Hematopoietic multipotent progenitor cell treated with erythropoietin and hydrocortisone succinate and interleukin-3 and kit ligand, for 15 days (in vitro differentiated cells): ENCODE data around the gene LRRC4.
A peak's percentile ranks its signal among the peaks of the same experiment; 100 is the strongest.

Experiments
- DNase-seq: peaks from one replicate; pipeline ENCODE4 v3.0.0-alpha.2; 2015; ENCODE audit warnings: low spot score

LRRC4 gene

GRCh38 chr7:128006550-128007302 lies 24.5 kb downstream of the LRRC4 start:
- DNase-seq = no peak

DNA sequence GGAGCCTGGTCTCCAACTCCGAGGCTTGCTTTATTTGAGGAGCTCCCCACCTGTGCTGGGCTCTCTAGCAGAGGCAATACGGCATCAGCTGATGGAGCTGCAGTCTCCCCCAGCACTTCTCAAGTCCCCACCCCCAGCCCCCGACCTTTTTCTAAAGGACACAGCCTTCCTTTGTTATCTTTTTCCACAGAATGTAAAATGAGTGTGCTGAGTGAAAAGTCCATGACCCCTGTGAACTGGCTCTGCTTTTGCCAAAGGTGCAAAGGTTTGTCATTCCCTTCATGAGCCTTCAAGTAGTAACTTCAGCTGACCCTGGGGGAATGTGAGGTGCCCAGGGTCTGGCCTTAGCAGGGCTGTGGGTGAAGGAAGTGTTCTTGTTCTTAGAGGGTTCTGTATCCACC lies 25.5 kb downstream of the LRRC4 start:
- DNase-seq = no peak

- DNase-seq = no peak
Measured at GRCh38 chr7:128005117-128005516, 26.1 kb downstream of the LRRC4 start.

DNA sequence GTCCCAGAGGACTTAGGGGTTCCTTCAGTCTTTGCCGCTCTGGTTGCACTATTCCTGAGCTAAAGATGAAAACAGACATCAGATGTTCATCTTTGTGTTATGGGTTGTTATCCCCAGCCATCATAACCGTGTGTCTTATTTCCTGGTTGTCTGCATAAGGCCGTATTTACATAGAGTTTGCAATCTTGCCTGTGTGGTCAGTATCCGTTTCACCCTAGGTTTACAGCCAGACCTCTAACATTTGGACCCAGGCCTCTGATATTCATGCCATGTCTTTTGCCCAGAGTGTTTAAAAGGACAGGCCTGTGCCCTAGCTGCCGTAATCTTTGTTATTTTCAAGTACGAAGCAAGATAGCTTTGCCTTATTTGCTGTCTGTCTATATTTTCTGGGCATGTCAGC lies 26.6 kb downstream of the LRRC4 start:
- no peak for DNase-seq

GRCh38 chr7:128003787-128004186 lies 27.4 kb downstream of the LRRC4 start:
- DNase-seq = no peak

DNA sequence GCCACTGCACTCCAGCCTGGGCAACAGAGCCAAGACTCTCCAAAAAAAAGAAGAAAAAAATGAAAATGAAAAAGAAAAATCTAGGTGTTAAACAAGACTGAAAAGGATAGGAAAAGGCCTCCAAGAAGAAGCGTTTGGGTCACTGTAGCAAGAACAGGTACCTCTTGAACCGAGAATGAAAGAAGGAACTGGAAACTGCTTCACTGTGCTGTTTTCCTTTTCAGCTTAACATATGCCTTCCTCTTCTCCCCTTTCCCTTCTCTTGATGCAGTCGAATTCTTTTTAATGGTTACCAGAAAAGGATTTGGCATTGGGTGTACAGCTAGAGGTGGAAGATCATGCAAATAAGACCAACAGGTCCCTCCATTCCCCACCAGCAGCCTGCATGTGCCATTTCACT lies 28.1 kb downstream of the LRRC4 start:
- DNase-seq = no peak

DNA sequence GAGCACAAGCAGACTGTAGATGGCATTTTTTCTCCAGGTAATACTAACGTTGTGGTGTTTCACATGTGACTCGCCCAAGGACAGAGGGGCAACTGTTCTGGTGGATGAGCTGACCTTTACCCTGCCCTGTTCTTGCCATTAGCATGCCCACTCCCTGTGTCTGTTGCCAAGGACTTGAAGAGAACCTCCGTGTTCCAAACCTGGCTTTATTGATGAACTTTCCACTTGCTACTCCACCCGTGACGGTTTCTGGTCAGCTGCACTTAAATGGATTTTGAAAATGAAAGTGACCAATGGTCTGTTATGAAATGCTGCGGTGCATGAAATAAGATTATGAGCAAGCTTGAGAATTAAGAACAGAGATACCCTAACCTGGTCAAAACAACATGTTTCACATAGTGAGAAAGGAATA lies 30.4 kb downstream of the LRRC4 start:
- no peak for DNase-seq

- DNase-seq = no peak
Measured at GRCh38 chr7:128000048-128000447, 31.2 kb downstream of the LRRC4 start.

- no peak for DNase-seq
Measured at GRCh38 chr7:127998671-127999070, 32.6 kb downstream of the LRRC4 start.

DNA sequence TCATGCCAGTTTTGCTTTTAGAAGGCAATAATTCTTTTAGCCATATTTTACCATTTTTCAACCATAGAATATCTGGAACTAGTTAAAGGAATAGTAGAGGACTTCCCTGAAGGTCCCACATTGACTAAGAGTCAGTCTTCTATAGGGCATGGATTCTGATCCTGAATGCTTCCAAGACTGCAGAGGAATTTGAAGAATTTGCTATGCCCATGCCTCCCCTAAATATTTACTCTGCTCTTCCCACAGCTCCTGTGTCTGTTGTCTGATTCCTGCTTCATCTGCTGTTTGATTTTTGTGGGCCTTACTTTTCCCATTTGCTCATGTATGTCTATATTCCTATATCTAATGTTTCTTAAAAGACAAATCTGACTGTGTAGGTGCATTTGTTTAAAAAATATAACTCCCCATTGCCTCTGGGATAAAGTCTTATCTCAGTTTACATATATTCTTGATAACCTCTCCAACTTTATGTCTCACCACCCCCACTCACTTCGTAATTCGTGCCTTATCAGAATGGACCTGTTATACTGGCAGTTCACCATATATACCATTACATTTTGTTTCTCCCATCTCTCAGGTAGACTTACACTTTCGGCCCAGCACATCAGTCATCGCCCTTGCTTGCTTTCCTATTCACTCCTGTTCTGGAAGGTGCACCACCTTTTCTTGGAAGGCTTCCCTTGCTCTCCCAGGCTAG lies 33.9 kb downstream of the LRRC4 start:
- DNase-seq = no peak

DNA sequence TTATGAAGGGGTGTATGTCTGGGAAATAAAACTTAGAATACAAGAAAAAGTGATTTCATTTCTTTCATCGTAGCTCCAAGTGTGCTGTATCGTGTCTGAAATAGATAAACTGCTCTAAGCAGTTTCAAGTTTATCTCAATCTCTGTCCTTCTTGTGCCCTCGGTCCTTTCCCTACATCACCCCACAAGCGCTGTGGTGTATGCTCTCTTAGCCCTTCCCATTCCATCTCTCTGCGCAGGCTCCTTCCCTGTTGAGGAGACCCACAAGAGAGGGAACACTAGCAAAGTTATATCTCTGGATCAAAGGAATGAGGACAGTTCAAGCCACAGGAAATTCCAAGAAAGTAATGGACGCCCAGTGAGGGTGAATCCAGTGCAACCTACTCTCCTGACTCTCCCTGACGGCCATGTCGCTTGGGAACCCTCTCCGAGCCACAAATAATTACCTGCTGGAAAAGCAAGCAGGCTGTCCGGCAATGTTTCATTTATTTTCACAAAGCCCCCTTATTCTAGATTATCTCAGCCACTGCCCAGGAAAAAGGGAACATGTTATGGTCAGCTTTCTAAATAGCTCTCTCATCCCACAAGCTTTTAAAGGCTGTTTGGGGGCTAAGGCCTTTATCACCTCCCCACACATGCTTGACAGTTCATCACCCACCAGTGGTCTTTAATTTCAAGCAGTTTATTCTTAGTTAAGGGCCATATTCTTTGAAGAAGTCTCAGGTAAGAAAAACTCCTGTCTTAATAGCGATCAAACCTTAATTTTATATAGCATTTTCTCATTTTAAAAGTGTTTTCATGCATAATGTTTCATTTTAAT lies 34.8 kb downstream of the LRRC4 start:
- no peak for DNase-seq

- DNase-seq = no peak
Measured at GRCh38 chr7:127995881-127996215, 35.4 kb downstream of the LRRC4 start.

GRCh38 chr7:127995156-127995880 lies 35.9 kb downstream of the LRRC4 start:
- no peak for DNase-seq

DNA sequence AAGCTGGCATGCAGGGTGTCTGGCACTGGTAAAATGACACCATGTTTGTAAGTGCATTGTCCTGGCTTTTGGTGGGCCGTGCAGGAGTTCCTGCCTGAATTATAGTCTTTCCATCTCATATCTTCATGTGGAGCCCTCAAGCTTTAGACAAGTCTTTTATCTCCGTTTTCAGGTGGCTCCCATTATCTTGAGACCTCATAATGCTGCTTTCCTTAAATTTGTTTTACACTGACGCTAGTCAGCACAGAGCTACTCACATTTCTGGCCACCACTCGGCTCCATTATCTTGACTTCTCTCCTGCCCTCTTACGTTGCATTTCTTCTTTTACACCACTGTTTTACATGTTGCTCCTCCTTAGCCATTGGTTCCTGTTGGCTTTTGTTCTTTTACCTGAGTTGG lies 37.2 kb downstream of the LRRC4 start:
- no peak for DNase-seq

GRCh38 chr7:127993317-127993716 lies 37.9 kb downstream of the LRRC4 start:
- DNase-seq = no peak

DNA sequence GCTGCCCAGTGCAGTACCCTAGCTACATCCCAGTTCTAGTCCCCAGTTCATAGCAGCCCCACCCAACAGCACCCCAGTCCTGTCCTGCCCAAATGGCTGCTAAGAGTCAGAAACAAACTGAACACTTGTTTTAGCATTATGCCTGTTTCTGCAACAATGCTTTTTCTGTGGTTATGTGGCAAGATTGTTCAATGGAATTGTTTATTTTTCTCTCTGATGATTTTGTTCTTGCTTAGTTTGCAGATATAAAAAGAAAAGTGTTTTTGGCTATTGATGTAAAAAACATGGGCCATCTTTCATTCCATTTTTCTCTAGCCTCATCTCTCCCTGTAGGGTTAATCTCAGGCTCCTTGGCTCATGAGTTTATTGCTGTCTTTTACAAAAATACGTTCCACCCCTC lies 42.5 kb downstream of the LRRC4 start:
- no peak for DNase-seq

- DNase-seq = peak; percentile 72
Measured at GRCh38 chr7:127986581-127987521, 44.4 kb downstream of the LRRC4 start.

- DNase-seq = peak; percentile 22
Measured at GRCh38 chr7:127983804-127984332, 47.4 kb downstream of the LRRC4 start.

DNA sequence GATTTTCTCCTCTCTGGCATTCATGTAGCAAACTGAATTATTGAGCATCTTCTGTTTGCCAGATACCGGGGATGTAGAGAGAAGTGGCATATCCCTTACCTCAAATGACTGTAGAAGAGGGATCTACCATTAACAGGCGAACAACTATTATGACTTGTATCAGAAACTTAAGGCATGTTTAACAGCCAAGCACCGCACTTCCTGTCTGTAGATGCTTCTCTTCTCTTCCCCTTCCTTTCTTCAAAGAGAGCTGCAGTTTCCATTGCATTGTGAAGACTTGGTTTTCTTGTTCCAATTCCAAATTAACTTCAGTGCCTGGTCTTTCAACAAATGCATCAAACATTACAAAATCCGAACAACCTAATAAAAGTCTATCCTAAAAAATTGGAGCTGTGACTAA lies 49.3 kb downstream of the LRRC4 start:
- DNase-seq = no peak

GRCh38 chr7:127980901-127981300 lies 50.3 kb downstream of the LRRC4 start:
- no peak for DNase-seq

- DNase-seq = no peak
Measured at GRCh38 chr7:127979728-127980126, 51.5 kb downstream of the LRRC4 start.
